Measurements from ENCODE around the gene PAF1. TPM values are rescaled to one million over a fixed set of nuclear protein-coding genes. Genes with fewer than 3 reads are reported as not detected.
A peak's percentile ranks its signal among the peaks of the same experiment; 100 is the strongest.

Gene PAF1
- total and polyA plus RNA-seq, 2 of the 13 experiments (the other 11 are each of a cell fraction or from before 2014, with no cell fraction given): 30.2 to 31.1 TPM

DNA sequence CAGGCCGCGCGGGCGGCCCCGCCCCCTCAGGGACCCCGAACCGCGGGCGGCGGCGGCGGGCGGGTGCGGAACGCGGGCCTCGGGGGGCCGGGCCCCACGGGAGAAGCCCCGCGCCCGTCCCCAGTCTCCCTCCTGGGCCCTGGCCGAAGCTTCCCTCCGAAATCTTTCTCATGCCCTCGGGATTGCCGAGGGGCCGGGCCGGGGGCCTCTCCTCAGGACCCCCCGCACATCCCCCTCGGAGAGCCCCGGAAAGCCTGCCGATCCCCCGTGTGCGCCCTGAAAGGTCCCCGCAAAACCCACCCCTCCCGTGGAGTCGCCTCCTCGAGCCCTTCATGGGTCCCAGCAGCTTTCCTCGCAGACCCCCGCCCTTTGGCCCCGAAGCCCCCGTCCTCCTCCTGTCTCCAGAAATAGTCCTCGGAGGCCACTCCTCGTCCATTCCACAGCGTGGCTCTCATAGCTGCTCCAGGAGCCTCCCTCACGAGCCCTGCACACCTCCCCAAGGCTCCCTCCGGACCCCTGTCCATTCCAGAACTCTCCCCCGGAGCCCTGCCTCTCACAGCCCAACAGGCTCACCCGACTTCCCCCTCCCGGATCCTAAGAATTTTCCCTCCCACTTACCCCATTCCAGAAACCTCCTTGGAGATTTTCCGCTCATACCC lies 48.1 kb downstream of the PAF1 start:
- Histone ChIP-seq H3K9me3 (ENCODE audit: low read length) (no peaks in the 10 kb centered on the region), H3K27ac (ENCODE audit: extremely low read length, insufficient read depth, low read length) (peak overlapping the region; percentile 45), H3K79me2 (ENCODE audit: insufficient read depth, low read length) (peaks cover 41% of the 10 kb centered on the region), H2AFZ (ENCODE audit: low read length) (no peak overlapping the region), H3K27me3 (ENCODE audit: control insufficient read depth in 1 of 2, insufficient read depth in 2 of 2, low read length in 2 of 2) (no peaks in the 10 kb centered on the region; a peak in 1 of 5 replicates), H3K4me1 (ENCODE audit: insufficient read depth, low read length) (peaks cover 63% of the 10 kb centered on the region), H4K20me1 (ENCODE audit: insufficient read depth, low read length) (no peaks in the 10 kb centered on the region; the same call in none of the 2 replicates), H3K4me2 (ENCODE audit: low read depth, low read length) (peak overlapping the region; percentile 86), H3K36me3 (replicated peaks in 1 of 2; ENCODE audit: control insufficient read depth in 1 of 2, insufficient read depth in 2 of 2, low read length in 2 of 2) (peaks cover 0 to 16% of the 10 kb centered on the region in 2 experiments; a peak in 3 of 5 replicates), H3K9ac (ENCODE audit: insufficient read depth, low read depth, low read length) (peak overlapping the region; percentile 91), H3K4me3 (replicated peaks in 1 of 3; ENCODE audit: insufficient read depth in 1 of 3, low read depth in 2 of 3, low read length in 3 of 3) (peak overlapping the region; percentile 84 to 92 (median 88))
- ChIA-PET CTCF (ENCODE audit: low intra/inter-chr PET ratio, low total read pairs) (interaction anchor here (0.8 kb wide), 1 partner anchor 70 kb away, joined by 4 read pairs; the partner anchor contains the start of gene PLEKHG2), POLR2A (interaction anchor here (0.6 to 2.5 kb wide), 12 partner anchors 12 to 1292 kb away, joined by 3 to 14 read pairs (median 4); partner anchors contain the start of genes FBXO17, MED29, PAF1 and RPS16)
- no TSS peak for BruUV-seq (replicated peaks)
- in situ Hi-C loops (cut with HindIII; ENCODE audit: extremely low pct_ligation_motif_present, low pct_unique_long_range_greater_than_20kb): no loop called here
- no peak for FAIRE-seq
- ATAC-seq: no peak
- 6% methylated on average over 19 of the region's 51 CpGs for WGBS (ENCODE audit: low lambda C conversion rate)
- intact Hi-C loops (cut with micrococcal nuclease; ENCODE audit: unreplicated experiment): loop anchor here (5.0 kb wide), 1 partner anchor 70 kb away; the partner anchor contains the start of gene PLEKHG2
- no peak for TF ChIP-seq CBFB (CRISPR knock-in tag; IDR thresholded peaks at IDR 0.05)
- no peak for TF ChIP-seq TBL1XR1 (IDR thresholded peaks at IDR 0.05; ENCODE audit: borderline replicate concordance, low read length, partially characterized antibody)
- TF ChIP-seq, protein P1, sequence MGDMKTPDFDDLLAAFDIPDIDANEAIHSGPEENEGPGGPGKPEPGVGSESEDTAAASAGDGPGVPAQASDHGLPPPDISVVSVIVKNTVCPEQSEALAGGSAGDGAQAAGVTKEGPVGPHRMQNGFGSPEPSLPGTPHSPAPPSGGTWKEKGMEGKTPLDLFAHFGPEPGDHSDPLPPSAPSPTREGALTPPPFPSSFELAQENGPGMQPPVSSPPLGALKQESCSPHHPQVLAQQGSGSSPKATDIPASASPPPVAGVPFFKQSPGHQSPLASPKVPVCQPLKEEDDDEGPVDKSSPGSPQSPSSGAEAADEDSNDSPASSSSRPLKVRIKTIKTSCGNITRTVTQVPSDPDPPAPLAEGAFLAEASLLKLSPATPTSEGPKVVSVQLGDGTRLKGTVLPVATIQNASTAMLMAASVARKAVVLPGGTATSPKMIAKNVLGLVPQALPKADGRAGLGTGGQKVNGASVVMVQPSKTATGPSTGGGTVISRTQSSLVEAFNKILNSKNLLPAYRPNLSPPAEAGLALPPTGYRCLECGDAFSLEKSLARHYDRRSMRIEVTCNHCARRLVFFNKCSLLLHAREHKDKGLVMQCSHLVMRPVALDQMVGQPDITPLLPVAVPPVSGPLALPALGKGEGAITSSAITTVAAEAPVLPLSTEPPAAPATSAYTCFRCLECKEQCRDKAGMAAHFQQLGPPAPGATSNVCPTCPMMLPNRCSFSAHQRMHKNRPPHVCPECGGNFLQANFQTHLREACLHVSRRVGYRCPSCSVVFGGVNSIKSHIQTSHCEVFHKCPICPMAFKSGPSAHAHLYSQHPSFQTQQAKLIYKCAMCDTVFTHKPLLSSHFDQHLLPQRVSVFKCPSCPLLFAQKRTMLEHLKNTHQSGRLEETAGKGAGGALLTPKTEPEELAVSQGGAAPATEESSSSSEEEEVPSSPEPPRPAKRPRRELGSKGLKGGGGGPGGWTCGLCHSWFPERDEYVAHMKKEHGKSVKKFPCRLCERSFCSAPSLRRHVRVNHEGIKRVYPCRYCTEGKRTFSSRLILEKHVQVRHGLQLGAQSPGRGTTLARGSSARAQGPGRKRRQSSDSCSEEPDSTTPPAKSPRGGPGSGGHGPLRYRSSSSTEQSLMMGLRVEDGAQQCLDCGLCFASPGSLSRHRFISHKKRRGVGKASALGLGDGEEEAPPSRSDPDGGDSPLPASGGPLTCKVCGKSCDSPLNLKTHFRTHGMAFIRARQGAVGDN (CRISPR knock-in tag; IDR thresholded peaks at IDR 0.05): peak; percentile 39; the same call in 1 of the 2 replicates
- 0 out of 2 replicates have a peak, but pooled peaks have one; percentile 2 for TF ChIP-seq HES4 (CRISPR knock-in tag; IDR thresholded peaks at IDR 0.05; ENCODE audit: borderline replicate concordance)
- DNase-seq (ENCODE audit: low spot score): no peak

Measured in HepG2 (cell line).